ENCODE results near the gene EMC1. TPM values are rescaled to one million over a fixed set of nuclear protein-coding genes. Genes with fewer than 3 reads are reported as not detected.

The EMC1 gene
- polyA plus RNA-seq, 1 donor from 2014 or later: 75.3 TPM

GRCh38 chr1:19189270-19189669 is 62.1 kb downstream of the EMC1 start:
- Histone ChIP-seq H3K27ac (ENCODE audit: low read length) (no peak overlapping the region), H3K79me2 (replicated peaks; ENCODE audit: insufficient read depth, low read length) (no peaks in the 10 kb centered on the region), H3K27me3 (ENCODE audit: insufficient read depth, low read depth, low read length) (no peaks in the 10 kb centered on the region), H3K9ac (ENCODE audit: low read length) (no peak overlapping the region), H3K9me3 (ENCODE audit: low read length) (no peaks in the 10 kb centered on the region), H4K20me1 (ENCODE audit: insufficient read depth) (no peaks in the 10 kb centered on the region), H3K4me3 (ENCODE audit: low read length) (no peak overlapping the region), H3K36me3 (ENCODE audit: insufficient read depth, low read length) (peaks cover 17% of the 10 kb centered on the region), H3K9me2 (ENCODE audit: insufficient read depth, low read length) (no peaks in the 10 kb centered on the region), H3F3A (ENCODE audit: insufficient read depth, low read length, poor library complexity, severe bottlenecking) (no peaks in the 10 kb centered on the region), H3K4me2 (ENCODE audit: low read length) (no peak overlapping the region), H2AFZ (ENCODE audit: low read depth, low read length) (no peak overlapping the region)
- TF ChIP-seq SMC3 (conservative IDR thresholded peaks at IDR 0.05; ENCODE audit: poor library complexity) (no peak), RAD21 (conservative IDR thresholded peaks at IDR 0.05) (no peak), TAF1 (IDR thresholded peaks at IDR 0.05; ENCODE audit: low read depth) (no peak), CTCF (IDR thresholded peaks at IDR 0.05; ENCODE audit: poor library complexity, severe bottlenecking) (no peak), POLR2AphosphoS5 (IDR thresholded peaks at IDR 0.05) (no peak)

- no peaks in the 10 kb centered on the region for H3K27me3 ChIP-seq (ENCODE audit: insufficient read depth, low read depth, low read length)
- no peaks in the 10 kb centered on the region for H4K20me1 ChIP-seq (ENCODE audit: insufficient read depth)
- H3K4me2 ChIP-seq (ENCODE audit: low read length): no peak overlapping the region
- no peaks in the 10 kb centered on the region for H3K9me2 ChIP-seq (ENCODE audit: insufficient read depth, low read length)
- no peaks in the 10 kb centered on the region for H3K9me3 ChIP-seq (ENCODE audit: low read length)
- no peaks in the 10 kb centered on the region for H3F3A ChIP-seq (ENCODE audit: insufficient read depth, low read length, poor library complexity, severe bottlenecking)
- no peak for TF ChIP-seq EZH2 (IDR thresholded peaks at IDR 0.05; ENCODE audit: borderline replicate concordance, insufficient read depth, low read length, poor library complexity, severe bottlenecking)
- no peak for TF ChIP-seq TAF1 (IDR thresholded peaks at IDR 0.05; ENCODE audit: low read depth)
- no peak for TF ChIP-seq CTCF (IDR thresholded peaks at IDR 0.05; ENCODE audit: poor library complexity, severe bottlenecking)
- no peak for TF ChIP-seq RAD21 (conservative IDR thresholded peaks at IDR 0.05)
- no peak for TF ChIP-seq MXI1 (conservative IDR thresholded peaks at IDR 0.05; ENCODE audit: poor library complexity, severe bottlenecking)
- no peak for TF ChIP-seq SMC3 (conservative IDR thresholded peaks at IDR 0.05; ENCODE audit: poor library complexity)
- no peak for TF ChIP-seq REST (IDR thresholded peaks at IDR 0.05; ENCODE audit: borderline replicate concordance)
- no peak for TF ChIP-seq EP300 (conservative IDR thresholded peaks at IDR 0.05; ENCODE audit: poor library complexity, severe bottlenecking)
- TF ChIP-seq POLR2AphosphoS5 (IDR thresholded peaks at IDR 0.05): no peak
- peaks cover 9% of the 10 kb centered on the region for H3K36me3 ChIP-seq (ENCODE audit: insufficient read depth, low read length)
- H3K27ac ChIP-seq (ENCODE audit: low read length): no peak overlapping the region
- no peak overlapping the region for H3K9ac ChIP-seq (ENCODE audit: low read length)
- no peak overlapping the region for H2AFZ ChIP-seq (ENCODE audit: low read depth, low read length)
- H3K4me3 ChIP-seq (ENCODE audit: low read length): no peak overlapping the region
- H3K79me2 ChIP-seq (replicated peaks; ENCODE audit: insufficient read depth, low read length): no peaks in the 10 kb centered on the region
Observed at GRCh38 chr1:19187852-19188251, 63.5 kb downstream of the EMC1 start.

Measured in neural cell (in vitro differentiated cells).